HG03457 (cell line): ENCODE results near the gene MGAT5.

Experiments
- ATAC-seq: cut with Tn5 transposase; IDR thresholded peaks from one replicate; pipeline ENCODE4 v1.9.1; 2021; ENCODE audit warnings: moderate number of reproducible peaks; ENCODE audit not compliant: unreplicated experiment

Gene MGAT5

DNA sequence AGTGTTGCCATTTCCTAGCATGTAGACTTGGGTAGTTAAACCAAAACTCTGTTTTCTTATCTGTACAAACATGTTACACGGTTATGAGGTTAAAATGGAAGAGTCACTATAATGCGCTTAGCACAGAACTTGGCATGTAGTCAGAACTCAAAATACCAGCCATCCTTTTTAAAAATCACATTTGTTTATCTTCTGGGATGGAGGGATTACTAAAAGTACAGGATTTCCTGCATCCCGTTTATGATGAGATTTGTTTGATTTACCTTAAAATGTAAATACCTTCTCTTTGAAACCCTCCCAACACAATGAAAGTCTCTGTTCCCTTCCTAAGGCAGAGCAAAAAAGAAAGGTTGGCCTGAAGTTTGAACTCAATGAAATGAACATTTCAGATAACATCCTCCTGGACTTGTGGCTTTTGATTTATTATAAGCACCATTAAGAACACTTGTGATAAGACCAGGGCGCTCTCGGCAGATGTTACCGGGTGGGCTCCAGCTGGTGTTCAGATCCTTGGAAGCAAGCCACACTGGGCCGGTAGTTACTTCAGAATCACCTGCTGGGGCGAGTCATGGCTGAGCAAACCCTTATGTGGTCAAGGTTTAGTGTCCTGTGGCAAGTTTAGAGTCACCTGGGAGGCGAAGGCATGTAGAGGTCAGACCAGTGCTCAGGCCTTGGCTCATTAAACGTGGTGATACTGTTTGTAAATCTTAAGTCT is 105.7 kb downstream of the MGAT5 start:
- no peak for ATAC-seq

DNA sequence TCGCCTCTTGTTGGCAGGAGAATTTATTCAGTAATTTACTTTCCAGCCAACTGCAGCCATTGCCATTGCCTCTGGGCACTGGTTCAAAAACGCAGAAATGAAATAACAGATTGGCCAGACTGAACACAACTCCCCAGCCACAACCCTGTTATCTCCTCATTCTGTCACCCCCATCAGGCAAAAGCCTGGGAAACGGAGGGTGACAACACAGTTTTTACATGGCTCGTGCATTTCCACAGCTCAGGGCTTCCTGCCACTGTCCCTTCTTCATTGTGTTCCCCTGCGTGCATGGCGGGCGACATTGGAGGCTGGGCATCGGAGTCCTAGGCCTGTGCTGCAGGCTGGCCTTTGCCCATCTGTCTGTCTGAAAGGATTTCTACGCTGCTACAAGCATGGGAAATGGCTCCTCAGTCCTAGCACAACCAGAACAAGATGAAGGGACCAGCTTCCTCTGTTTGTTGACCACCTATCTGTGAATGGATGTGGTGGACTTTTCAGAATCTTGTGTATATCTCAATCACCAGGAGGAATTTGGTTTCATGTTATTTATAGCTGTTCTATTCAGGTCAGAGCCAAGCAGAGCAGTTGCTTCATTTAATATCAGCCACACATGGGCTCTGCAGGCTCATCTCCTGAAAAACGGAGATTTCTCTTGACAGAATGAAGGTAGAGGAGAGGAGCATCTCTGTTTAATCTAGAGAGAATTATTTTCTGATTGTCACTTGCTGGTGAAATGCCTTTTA is 107.0 kb downstream of the MGAT5 start:
- no peak for ATAC-seq

DNA sequence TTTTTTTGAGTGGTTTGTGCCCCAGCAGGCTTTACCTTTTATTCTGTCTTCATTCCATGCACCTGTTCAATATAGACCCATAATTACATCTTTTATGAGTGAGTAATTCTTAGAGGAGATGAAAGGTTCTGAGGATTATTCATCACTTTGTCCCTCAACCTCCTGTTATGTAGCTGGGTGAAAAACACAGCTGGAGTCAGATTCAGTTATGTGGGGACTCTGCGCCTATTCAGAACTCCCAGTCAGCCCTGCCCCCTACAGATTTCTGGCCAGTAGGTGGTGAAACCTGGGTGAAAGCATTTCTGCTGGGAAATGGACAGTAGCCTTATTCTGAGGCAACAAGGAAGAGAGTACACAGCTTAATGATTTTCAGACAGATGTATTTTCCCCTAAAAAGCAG is 107.8 kb downstream of the MGAT5 start:
- no peak for ATAC-seq

DNA sequence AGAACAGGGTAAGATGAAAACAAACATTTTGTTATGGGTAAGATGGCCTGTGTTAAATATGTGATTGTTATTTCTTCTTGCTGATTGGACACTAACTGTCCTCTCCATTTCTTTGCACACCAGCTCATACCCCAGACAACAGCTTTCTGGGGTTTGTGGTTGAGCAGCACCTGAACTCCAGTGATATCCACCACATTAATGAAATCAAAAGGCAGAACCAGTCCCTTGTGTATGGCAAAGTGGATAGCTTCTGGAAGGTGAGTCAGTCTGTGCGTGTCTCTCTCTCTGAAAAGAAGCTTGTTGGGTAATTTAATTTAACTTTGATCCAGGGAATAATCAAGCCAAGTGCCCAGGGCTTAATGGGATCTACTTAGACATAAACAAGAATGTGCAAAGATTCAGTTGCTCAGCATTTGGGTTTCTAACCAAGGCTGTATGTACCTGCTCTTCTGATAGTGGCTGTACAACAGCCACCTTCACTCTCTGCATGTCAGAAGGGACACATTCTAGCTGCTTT is 108.3 kb downstream of the MGAT5 start:
- no peak for ATAC-seq

DNA sequence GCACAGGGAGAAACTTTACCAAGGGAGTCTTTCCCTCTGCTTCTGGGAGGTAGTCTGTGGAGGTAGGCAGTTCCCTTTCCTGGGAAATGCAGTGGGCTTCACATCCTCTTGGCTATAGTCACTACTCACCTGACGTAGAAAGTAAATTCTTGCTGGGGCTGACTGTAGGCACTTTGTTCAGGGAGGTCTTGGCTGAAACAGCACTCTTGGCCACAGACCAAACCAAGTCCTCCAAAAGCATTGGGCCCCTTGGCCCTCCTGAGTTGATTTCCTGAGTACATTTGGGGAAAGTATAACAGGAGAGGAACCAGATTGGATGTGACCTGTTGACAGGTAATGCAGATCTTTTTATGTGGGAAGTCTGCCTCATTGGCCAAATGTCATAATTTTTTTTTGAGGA is 108.9 kb downstream of the MGAT5 start:
- no peak for ATAC-seq

DNA sequence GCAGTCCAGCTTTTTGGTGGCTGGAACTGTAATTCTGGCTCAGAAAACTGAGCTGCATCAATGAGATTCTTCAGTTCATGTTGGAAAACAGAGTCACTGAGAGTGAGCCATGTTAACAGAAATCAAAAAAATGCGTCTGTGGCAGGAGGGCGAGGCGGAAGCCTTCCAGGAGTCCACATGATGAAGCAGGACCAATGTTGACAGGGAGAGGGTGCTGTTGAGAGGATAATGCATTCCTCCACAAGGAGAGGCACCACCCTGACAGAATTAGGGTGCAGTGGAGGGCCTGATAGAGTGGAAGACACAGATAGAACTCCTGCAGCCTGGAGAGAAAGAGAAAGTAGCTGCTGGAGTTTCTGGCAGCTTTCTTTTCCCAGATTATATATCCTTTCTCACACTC is 111.5 kb downstream of the MGAT5 start:
- no peak for ATAC-seq

DNA sequence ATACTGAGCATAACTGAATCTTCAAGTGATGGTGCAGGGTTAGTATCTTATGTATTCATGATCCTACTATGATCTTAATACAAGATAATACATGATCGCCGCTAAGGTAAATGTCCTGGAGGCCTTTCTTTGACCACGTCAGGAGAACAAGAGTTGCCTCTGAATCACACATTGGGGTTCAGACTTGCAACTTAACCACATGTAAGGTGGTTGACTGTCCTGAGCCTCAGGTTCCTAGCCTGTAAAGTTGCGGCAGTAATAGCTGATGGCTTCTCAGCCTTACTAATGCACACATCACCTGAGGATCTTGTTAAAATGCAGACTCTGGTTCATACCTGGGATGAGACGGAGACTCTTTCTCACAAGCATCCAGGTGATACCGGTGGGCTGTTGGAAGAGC is 112.5 kb downstream of the MGAT5 start:
- ATAC-seq: no peak

DNA sequence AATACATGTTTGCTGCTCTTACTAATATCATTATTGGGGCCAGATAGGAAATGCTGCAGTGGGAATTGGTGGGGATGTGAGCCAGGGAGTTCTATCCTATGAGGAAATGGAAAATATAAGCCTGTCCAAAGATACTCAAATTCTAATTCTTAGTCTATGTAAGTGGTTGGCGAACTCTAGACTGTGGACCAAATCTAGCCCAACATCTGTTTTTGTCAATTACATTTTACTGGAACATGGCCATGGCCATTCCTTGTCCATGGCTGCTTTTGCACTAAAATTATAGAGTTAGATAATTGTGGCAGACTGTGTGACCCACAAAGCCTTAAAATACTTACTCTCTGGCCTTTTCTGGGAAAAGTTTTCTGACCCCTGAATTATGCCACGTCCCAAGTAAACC is 113.3 kb downstream of the MGAT5 start:
- no peak for ATAC-seq

DNA sequence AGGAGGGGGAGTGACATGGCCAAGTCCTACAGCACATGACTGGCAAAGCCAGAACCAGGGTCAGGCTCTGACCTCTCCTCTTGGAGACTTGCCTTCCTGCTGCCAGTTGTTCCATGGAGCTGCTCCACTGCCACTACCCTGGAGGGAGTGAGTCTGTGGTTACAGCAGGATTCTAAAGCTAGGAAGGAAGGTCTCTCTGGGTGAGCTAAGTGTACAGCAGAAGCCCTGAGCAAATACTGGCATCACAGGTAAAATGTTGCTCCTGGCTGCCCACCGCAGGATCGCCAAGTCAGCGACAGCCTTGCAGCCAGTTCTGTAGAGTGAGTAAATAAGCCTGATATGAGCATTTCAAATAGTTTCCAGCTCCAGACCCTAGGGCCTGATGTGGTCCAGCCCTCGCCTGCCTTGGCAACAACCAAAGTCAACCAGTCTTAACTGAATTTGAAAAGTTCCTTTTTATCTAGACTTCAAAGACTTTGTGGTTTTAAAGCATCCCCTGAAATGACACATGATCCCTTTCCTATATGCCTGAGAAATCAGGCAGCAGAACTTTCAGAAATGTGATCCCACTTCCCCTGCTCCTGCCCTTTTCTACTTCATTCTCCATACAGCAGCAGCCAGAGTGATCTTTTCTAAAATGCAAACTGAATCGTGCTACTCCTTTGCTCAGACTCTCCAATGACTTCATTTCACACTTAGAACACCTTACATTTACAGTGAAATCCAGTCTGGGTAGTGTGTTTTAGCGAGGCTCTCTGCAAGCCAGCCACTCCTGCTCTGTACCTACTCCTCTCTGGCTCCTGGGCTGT is 114.3 kb downstream of the MGAT5 start:
- ATAC-seq: no peak

DNA sequence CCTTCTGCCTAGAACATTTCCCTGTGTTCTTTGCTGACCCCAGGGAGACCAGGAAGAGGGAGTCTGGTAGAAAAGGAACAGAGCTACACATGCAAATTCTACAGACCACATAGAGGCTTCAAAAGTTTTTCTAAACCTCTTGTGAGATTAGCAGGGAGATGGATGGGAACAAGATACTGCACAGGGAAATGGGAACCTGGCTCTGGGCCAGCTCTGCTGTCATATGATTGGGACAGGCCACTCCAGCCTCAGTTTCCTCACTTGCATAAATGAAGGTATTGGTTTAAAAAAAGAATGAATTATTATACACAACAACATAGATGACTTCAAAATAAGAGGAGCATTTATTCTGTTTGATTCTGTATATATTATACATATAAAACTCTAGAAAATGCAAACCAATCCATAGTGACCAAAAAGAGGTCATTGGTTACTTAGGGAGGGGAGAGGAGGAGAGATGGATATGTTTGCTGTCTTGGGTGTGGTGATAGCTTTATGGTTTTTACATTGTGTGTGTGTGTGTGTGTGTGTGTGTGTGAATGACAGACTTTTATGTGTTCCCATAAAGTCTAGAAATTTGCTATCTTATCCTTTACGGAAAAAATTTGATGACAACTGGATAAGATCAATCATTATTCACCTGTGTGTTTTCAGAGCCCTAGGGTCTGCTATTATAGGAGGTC is 115.5 kb downstream of the MGAT5 start:
- no peak for ATAC-seq

DNA sequence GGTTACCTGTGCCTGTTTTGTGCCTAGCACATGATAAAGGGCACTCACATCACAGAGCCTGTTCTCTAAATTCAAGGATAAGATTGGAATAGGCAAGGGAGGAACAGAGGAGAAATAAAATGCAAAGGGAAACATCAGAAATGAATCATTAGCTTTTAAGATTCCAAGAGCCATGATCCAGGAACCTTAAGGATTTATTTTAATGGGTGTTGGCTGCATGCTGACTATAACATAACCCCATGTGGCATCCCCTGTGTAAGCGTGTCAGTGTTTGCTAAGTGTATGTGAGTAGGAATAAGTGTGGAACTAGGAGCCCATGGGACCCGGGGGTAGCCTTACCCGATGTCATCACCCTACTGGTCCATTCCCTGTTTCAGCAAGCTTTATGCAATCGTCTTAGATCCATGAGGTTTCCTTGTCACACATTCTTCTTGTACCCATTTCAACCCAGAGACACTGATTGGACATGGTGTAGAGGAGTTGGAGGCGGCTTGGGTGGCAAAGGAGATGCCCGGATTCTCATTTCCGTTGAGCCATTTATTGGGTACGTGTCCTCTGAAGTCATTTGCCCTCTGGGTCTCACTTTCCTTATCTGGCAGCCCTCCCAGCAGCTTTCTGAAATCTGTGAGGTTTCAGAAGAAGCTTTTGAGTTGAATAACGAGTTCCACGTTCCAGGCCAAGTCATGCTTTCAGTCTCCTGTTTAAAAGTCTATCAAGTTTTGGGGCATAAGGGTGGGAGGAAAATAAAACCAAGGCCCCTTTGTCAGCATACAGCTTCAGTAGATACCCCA is 117.0 kb downstream of the MGAT5 start:
- no peak for ATAC-seq

DNA sequence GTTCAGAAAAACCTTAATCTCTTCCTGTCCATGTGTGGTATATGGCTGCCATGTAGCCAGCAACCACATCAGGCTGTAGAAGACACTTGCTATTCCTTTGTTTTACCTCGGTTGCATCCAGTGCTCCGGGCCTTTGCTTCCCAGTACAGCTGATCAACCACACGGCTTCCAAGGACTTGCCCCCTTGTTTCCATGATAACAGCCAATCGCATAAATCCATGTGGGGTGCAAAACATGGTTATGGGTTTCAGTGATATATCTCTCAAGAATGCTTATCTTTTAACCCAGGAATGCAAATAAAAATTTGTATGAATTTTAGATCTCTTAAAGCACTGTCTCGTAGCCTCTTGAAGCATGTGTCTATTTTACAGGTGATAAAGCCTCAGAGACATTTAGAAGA is 118.3 kb downstream of the MGAT5 start:
- ATAC-seq: no peak

DNA sequence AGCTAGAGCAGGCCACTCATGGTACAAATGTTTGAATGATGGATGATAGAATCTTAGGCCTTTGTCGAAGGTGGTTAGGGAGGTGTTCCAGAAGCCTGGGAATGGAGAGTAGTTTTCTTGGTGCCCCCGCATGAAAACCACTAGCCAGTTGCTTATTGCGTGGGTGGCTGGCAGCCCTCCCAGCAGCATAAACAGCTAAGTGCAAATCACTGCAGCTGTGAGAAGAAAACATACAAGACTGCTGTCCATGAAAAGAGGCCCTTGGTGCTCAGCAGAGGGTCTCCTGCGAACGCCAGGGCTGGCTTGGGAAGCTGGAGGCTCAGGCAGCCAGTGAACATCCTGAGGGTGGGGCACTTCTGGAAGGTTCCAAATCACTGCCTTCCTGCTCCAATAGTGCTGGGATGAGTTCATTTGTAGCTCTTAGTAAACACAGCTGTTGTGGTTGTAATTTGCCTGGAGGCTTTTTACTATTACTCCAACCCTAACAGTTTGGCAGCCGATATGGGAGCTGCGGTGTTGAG is 118.8 kb downstream of the MGAT5 start:
- no peak for ATAC-seq

DNA sequence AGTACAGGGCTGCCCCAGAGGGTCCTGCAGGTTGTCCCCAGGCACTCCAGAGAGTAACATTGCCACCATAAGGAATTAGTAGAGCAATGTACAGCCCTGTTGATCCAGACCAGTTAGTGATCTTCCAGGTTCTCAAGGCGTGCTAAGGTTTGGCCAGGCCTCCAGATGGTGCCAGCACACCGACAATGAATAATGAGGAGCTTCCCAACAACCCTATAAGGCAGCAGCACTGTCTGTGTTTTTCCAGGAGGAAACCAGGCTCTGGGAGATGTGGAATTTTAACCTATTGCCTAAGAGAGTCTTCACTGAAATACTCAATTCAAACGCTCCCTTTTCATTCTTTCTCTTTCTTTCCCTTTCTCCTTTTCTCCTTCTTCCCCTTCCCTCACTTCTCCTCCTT is 122.1 kb downstream of the MGAT5 start:
- ATAC-seq: no peak

DNA sequence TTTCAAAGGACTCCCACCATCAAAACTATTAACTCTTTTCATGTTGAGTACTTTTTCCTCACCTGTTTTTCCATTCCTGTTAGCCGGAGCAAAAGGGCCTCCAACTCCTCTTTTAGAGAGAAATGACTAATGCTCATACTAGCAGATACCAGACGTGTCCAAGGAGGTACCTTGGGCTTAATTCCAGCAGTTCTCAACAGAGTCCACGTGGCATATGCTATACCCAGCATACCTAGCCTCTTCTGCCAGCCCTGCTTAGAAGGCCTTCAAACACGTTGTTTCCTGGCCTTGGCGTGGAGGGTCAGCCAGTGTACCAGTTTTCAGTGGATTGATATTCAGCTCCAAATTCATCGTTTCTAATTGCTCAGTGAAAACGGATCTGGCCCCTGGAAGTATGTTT is 123.9 kb downstream of the MGAT5 start:
- no peak for ATAC-seq

DNA sequence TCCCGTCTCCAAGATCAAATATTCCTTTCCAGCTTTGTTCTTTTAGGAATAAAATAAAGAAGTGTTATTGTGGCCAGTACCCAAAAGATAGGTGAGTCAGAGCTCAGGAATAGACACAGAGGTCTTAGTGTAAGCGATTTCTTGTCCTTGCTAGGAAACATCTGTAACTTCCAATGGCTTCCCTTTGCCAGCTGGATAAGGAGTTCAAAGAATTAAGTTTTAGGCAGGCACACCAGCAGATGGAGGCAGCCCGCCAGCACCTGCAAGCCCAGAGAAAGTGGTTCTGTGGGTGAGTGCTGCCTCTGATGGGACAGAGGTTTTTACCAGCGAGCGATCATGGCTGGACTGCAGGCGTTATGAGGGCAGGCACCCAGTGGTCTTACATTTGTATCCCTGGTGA is 125.4 kb downstream of the MGAT5 start:
- no peak for ATAC-seq

DNA sequence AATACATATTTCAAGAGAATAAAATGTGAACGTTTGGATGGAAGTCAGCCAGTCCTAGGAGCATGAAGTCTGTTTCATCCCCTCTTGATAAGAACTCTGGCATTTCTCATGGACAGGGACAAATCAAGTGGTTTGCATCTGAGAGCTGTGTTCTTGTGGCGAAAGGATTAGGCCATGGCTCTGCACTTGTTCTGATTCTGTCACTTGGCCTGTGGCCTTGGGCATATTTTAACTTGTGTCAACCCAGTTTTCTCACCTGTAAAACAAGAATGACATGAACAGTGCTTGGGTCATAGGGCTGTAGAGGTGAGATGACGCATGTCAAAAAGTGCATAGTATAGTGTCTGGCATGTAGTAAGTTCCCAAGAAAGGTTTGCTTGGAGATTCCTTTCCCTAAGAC is 125.8 kb downstream of the MGAT5 start:
- ATAC-seq: no peak

DNA sequence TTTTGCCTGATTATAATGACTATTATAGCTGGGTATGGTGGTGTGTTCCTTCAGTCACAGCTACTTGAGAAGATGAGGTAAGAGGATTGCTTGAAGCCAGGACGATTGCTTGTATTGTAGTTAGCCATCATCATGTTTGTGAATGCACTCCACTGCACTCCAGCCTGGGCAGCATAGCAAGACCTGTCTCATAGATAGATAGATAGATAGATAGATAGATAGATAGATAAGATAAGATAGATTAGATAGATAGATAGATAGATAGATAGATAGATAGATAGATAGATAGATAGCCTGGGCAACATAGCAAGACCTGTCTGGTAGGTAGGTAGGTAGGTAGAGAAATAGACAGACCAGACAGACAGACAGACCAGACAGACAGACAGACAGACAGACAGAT is 127.3 kb downstream of the MGAT5 start:
- no peak for ATAC-seq

DNA sequence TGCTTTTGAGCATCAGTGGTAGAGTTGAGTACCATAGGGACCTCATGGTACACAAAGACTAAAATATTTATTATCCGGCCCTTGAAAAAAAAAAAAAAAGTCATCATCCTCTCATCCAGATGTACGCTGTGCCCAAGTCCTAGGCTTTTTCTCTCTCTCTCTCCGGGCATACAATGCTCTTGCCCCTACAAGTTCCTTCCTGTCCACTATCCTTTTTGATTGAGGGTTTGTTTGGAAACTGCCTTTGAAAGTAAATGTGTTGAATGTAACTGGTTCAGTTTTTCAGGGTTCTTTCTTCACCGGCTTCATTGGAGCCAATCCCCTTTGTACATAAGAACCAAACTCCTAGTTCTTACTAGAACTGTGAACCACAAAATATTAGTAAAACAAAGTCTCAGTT is 130.3 kb downstream of the MGAT5 start:
- no peak for ATAC-seq

DNA sequence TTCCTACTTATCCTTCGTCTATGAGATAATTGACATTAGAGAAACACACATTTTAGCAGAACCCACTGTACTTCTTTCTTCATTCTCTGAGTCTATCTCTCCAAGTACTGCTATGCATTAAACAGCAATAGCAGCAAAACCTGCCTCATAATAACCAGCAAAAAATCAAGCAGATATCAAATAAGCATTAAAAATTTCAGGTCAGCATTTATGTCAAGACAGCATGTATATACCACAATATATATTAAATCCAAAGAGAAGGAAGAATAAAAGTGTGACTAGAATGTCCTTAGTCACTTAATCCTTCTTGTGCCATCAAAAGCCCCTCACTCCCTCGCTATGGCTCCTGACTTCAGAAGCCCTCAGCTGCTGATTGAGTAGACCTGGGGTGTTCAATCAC is 131.3 kb downstream of the MGAT5 start:
- ATAC-seq: no peak
